Measurements from ENCODE around the gene VEGFA. TPM values are rescaled to one million over a fixed set of nuclear protein-coding genes. Genes with fewer than 3 reads are reported as not detected.

The VEGFA gene
- total RNA-seq, 2 experiments from 2014 or later: 28.9 to 35.1 TPM

- Mint-ChIP-seq H3K36me3 (peaks cover 2% of the 10 kb centered on the region), H3K9me3 (peaks cover 19% of the 10 kb centered on the region), H3K4me3 (no peak overlapping the region), H3K4me1 (ENCODE audit: low read depth) (peaks cover 15% of the 10 kb centered on the region), H3K27me3 (no peaks in the 10 kb centered on the region), H3K27ac (no peak overlapping the region)
- intact Hi-C loops (cut with micrococcal nuclease): no loop called here
- ChIA-PET CTCF (no interaction called here), POLR2A (no interaction called here)
- no peak for DNase-seq
Observed at GRCh38 chr6:43730634-43731033, 39.4 kb upstream of the VEGFA start.

GRCh38 chr6:43733471-43734293 is 36.3 kb upstream of the VEGFA start:
- DNase-seq: peak; percentile 70
- ChIA-PET POLR2A (no interaction called here), CTCF (interaction anchor here (0.7 to 1.0 kb wide), 5 partner anchors 9 to 345 kb away, joined by 3 to 4 read pairs (median 3); no protein-coding TSS in a partner anchor)
- intact Hi-C loops (cut with micrococcal nuclease): no loop called here
- Mint-ChIP-seq H3K4me1 (ENCODE audit: low read depth) (peaks cover 13% of the 10 kb centered on the region), H3K27ac (peak overlapping the region; percentile 67), H3K4me3 (no peak overlapping the region), H3K27me3 (no peaks in the 10 kb centered on the region), H3K9me3 (peaks cover 19% of the 10 kb centered on the region), H3K36me3 (peaks cover 2% of the 10 kb centered on the region)

GRCh38 chr6:43734294-43734665 is 35.7 kb upstream of the VEGFA start:
- peaks cover 19% of the 10 kb centered on the region for H3K9me3 Mint-ChIP-seq
- H3K36me3 Mint-ChIP-seq: peaks cover 2% of the 10 kb centered on the region
- CTCF ChIA-PET: interaction anchor here (0.7 to 1.0 kb wide), 5 partner anchors 10 to 345 kb away, joined by 3 to 4 read pairs (median 3); no protein-coding TSS in a partner anchor
- intact Hi-C loops (cut with micrococcal nuclease): no loop called here
- DNase-seq: no peak
- H3K27ac Mint-ChIP-seq: peak overlapping the region; percentile 67
- H3K4me1 Mint-ChIP-seq (ENCODE audit: low read depth): peaks cover 13% of the 10 kb centered on the region
- POLR2A ChIA-PET: no interaction called here
- H3K27me3 Mint-ChIP-seq: no peaks in the 10 kb centered on the region
- no peak overlapping the region for H3K4me3 Mint-ChIP-seq

GRCh38 chr6:43735642-43736199 is 34.3 kb upstream of the VEGFA start:
- Mint-ChIP-seq H3K27me3 (no peaks in the 10 kb centered on the region), H3K9me3 (peaks cover 14% of the 10 kb centered on the region), H3K4me1 (ENCODE audit: low read depth) (peaks cover 13% of the 10 kb centered on the region), H3K27ac (no peak overlapping the region), H3K36me3 (peaks cover 2% of the 10 kb centered on the region), H3K4me3 (no peak overlapping the region)
- ChIA-PET CTCF (interaction anchor here (0.6 to 0.9 kb wide), 3 partner anchors 34 to 572 kb away, joined by 3 to 5 read pairs (median 4); partner anchors contain the start of gene VEGFA), POLR2A (no interaction called here)
- intact Hi-C loops (cut with micrococcal nuclease): no loop called here
- no peak for DNase-seq

GRCh38 chr6:43736211-43736786 is 33.7 kb upstream of the VEGFA start:
- peaks cover 8% of the 10 kb centered on the region for H3K9me3 Mint-ChIP-seq
- POLR2A ChIA-PET: no interaction called here
- CTCF ChIA-PET: interaction anchor here (0.6 to 0.9 kb wide), 3 partner anchors 33 to 571 kb away, joined by 3 to 5 read pairs (median 4); partner anchors contain the start of gene VEGFA
- H3K27ac Mint-ChIP-seq: no peak overlapping the region
- H3K27me3 Mint-ChIP-seq: no peaks in the 10 kb centered on the region
- intact Hi-C loops (cut with micrococcal nuclease): no loop called here
- no peak overlapping the region for H3K4me3 Mint-ChIP-seq
- peaks cover 13% of the 10 kb centered on the region for H3K4me1 Mint-ChIP-seq (ENCODE audit: low read depth)
- no peak for DNase-seq
- peaks cover 2% of the 10 kb centered on the region for H3K36me3 Mint-ChIP-seq

- POLR2A ChIA-PET: no interaction called here
- intact Hi-C loops (cut with micrococcal nuclease): no loop called here
Observed at GRCh38 chr6:43736844-43737243, 33.2 kb upstream of the VEGFA start.

GRCh38 chr6:43737272-43738081 is 32.5 kb upstream of the VEGFA start:
- Mint-ChIP-seq H3K36me3 (no peaks in the 10 kb centered on the region), H3K27ac (no peak overlapping the region), H3K4me3 (no peak overlapping the region), H3K27me3 (no peaks in the 10 kb centered on the region), H3K4me1 (ENCODE audit: low read depth) (peaks cover 13% of the 10 kb centered on the region), H3K9me3 (no peaks in the 10 kb centered on the region)
- DNase-seq: no peak
- POLR2A ChIA-PET: no interaction called here
- intact Hi-C loops (cut with micrococcal nuclease): no loop called here
- CTCF ChIA-PET: no interaction called here

More at GRCh38 chr6:43736844-43737243, 33.2 kb upstream of the VEGFA start:
- Mint-ChIP-seq H3K9me3 (peaks cover 4% of the 10 kb centered on the region), H3K4me3 (no peak overlapping the region), H3K27ac (no peak overlapping the region), H3K36me3 (no peaks in the 10 kb centered on the region), H3K4me1 (ENCODE audit: low read depth) (peaks cover 13% of the 10 kb centered on the region), H3K27me3 (no peaks in the 10 kb centered on the region)
- CTCF ChIA-PET: no interaction called here
- DNase-seq: no peak

- H3K4me1 Mint-ChIP-seq (ENCODE audit: low read depth): peaks cover 11% of the 10 kb centered on the region
- no peak overlapping the region for H3K27ac Mint-ChIP-seq
- ChIA-PET POLR2A (no interaction called here), CTCF (interaction anchor here (2.5 kb wide), 1 partner anchor 72 kb away, joined by 6 read pairs; no protein-coding TSS in a partner anchor)
- no peak overlapping the region for H3K4me3 Mint-ChIP-seq
- no peaks in the 10 kb centered on the region for H3K9me3 Mint-ChIP-seq
- no peaks in the 10 kb centered on the region for H3K27me3 Mint-ChIP-seq
- no peak for DNase-seq
- H3K36me3 Mint-ChIP-seq: no peaks in the 10 kb centered on the region
- intact Hi-C loops (cut with micrococcal nuclease): no loop called here
Observed at GRCh38 chr6:43738267-43738676, 31.7 kb upstream of the VEGFA start.

- intact Hi-C loops (cut with micrococcal nuclease): no loop called here
- CTCF ChIA-PET: interaction anchor here (0.9 to 2.5 kb wide), 2 partner anchors 31 to 73 kb away, joined by 3 to 6 read pairs; partner anchors contain the start of gene VEGFA
Observed at GRCh38 chr6:43738877-43739641, 31.0 kb upstream of the VEGFA start.

GRCh38 chr6:43739642-43740091 is 30.3 kb upstream of the VEGFA start:
- Mint-ChIP-seq H3K27ac (no peak overlapping the region), H3K27me3 (no peaks in the 10 kb centered on the region), H3K4me3 (no peak overlapping the region), H3K9me3 (no peaks in the 10 kb centered on the region), H3K36me3 (no peaks in the 10 kb centered on the region), H3K4me1 (ENCODE audit: low read depth) (peaks cover 1% of the 10 kb centered on the region)
- CTCF ChIA-PET: interaction anchor here (0.9 to 2.5 kb wide), 2 partner anchors 30 to 74 kb away, joined by 3 to 6 read pairs; partner anchors contain the start of gene VEGFA
- no peak for DNase-seq
- POLR2A ChIA-PET: no interaction called here
- intact Hi-C loops (cut with micrococcal nuclease): no loop called here

More at GRCh38 chr6:43738877-43739641, 31.0 kb upstream of the VEGFA start:
- Mint-ChIP-seq H3K9me3 (no peaks in the 10 kb centered on the region), H3K36me3 (no peaks in the 10 kb centered on the region), H3K4me1 (ENCODE audit: low read depth) (peaks cover 6% of the 10 kb centered on the region), H3K4me3 (no peak overlapping the region), H3K27ac (no peak overlapping the region), H3K27me3 (no peaks in the 10 kb centered on the region)
- POLR2A ChIA-PET: no interaction called here
- no peak for DNase-seq

GRCh38 chr6:43740321-43740960 is 29.6 kb upstream of the VEGFA start:
- Mint-ChIP-seq H3K27me3 (no peaks in the 10 kb centered on the region), H3K27ac (no peak overlapping the region), H3K36me3 (no peaks in the 10 kb centered on the region), H3K4me1 (ENCODE audit: low read depth) (no peaks in the 10 kb centered on the region), H3K9me3 (no peaks in the 10 kb centered on the region), H3K4me3 (no peak overlapping the region)
- ChIA-PET CTCF (interaction anchor here (1.1 to 2.5 kb wide), 2 partner anchors 30 to 74 kb away, joined by 5 to 6 read pairs; partner anchors contain the start of gene VEGFA), POLR2A (no interaction called here)
- intact Hi-C loops (cut with micrococcal nuclease): no loop called here
- DNase-seq: no peak

All from activated CD4-positive, alpha-beta memory T cell treated with anti-CD3 and anti-CD28 coated beads for 36 hours (primary cell).